HEK293T (cell line): ENCODE results near the gene TOMM6.

ENCODE experiments used
- BHLHE40 ChIP-seq: fragments of 450-650 bp; IDR thresholded peaks from 2 replicates; pipeline ENCODE4 v1.6.1; 2016; ENCODE audit warnings: mild to moderate bottlenecking, moderate library complexity, borderline replicate concordance
- FOXK2 ChIP-seq: fragments of 450-650 bp; IDR thresholded peaks from 2 replicates; pipeline ENCODE4 v1.6.1; 2016; ENCODE audit warnings: mild to moderate bottlenecking
- FOXM1 ChIP-seq: fragments of 450-650 bp; IDR thresholded peaks from 2 replicates; pipeline ENCODE4 v1.6.1; 2017; ENCODE audit warnings: mild to moderate bottlenecking, borderline replicate concordance
- LEF1 ChIP-seq: fragments of 450-650 bp; IDR thresholded peaks from 2 replicates; pipeline ENCODE4 v1.6.1; 2017; ENCODE audit warnings: mild to moderate bottlenecking, borderline replicate concordance

GRCh38 chr6:41814629-41815028 lies 27.1 kb downstream of the TOMM6 start:
- TF ChIP-seq FOXM1 (no peak), LEF1 (no peak), FOXK2 (no peak), BHLHE40 (no peak)
